GM12878 (cell line): ENCODE results near the gene PRKAB2. TPM values are rescaled to one million over a fixed set of nuclear protein-coding genes. Genes with fewer than 3 reads are reported as not detected.
"Not testable (repeated sequence)": the region's sequence is repeated elsewhere in the genome, so short reads cannot be mapped to it uniquely, and the experiment has no call there.

ENCODE experiments used
- ATAC-seq: fragments of 200-7000 bp; cut with Tn5 transposase; 3 replicates; pipeline ENCODE4 v1.9.1; 2020; ENCODE audit warnings: mild to moderate bottlenecking, moderate library complexity
- BruUV-seq: library from RNA; stranded (reverse); fragments of 400-500 nt; replicated peaks from 2 replicates; lab custom pipeline; 2021; lab: Mats Ljungman, UMichigan
- CTCF ChIA-PET: fragments of 300-600 bp; sonication (Branson Sonifier 250); formaldehyde crosslinking; extraction: SDS; loops from one replicate; lab custom pipeline; 2021; ENCODE audit warnings: inconsistent platforms; lab: Yijun Ruan, JAX
- POLR2A ChIA-PET: fragments of 350-600 bp; formaldehyde crosslinking; extraction: SDS; loops from one replicate; lab custom pipeline; 2021; ENCODE audit warnings: inconsistent platforms; lab: Charles Lee
- RAD21 ChIA-PET: fragments of 300-600 bp; sonication (Branson Sonifier 250); formaldehyde crosslinking; loops from one replicate; lab custom pipeline; 2023; ENCODE audit warnings: antibody characterized with exemption; ENCODE audit not compliant: unreplicated experiment; lab: Charles Lee
- SMC1A ChIA-PET: fragments of 300-600 bp; sonication (Branson Sonifier 250); formaldehyde crosslinking; loops from one replicate; lab custom pipeline; 2023; ENCODE audit not compliant: unreplicated experiment, uncharacterized antibody; lab: Charles Lee
- DNase-seq: peaks from one replicate; pipeline ENCODE4 v3.0.0-alpha.2; 2011; ENCODE audit warnings: low read depth, low spot score
- FAIRE-seq: peaks from 3 replicates; lab custom pipeline; 2011; peaks lifted over from hg19 to GRCh38; lab: Jason Lieb, UNC
- H2AFZ ChIP-seq: 2 replicates; pipeline ENCODE4 v1.6.0; 2011; ENCODE audit warnings: low read depth, low read length, control low read depth; ENCODE audit not compliant: control insufficient read depth
- H3K27ac ChIP-seq: 2 replicates; pipeline ENCODE4 v1.5.1; 2011; ENCODE audit warnings: control low read depth; ENCODE audit not compliant: control insufficient read depth, insufficient read depth
- H3K27me3 ChIP-seq, 2 experiments: replicated peaks in 1 of 2; 2 replicates each; pipeline versions ENCODE4 v1.6.0 to v1.6.1; 2011; ENCODE audit warnings: low read length in 1 of 2; ENCODE audit not compliant: control insufficient read depth in 2 of 2, insufficient read depth in 2 of 2
- H3K36me3 ChIP-seq, 2 experiments: 2 replicates each; pipeline ENCODE4 v1.5.1; 2011; ENCODE audit warnings: low read length in 1 of 2; ENCODE audit not compliant: control insufficient read depth in 2 of 2, insufficient read depth in 2 of 2
- H3K4me1 ChIP-seq: 2 replicates; pipeline ENCODE4 v1.6.1; 2011; ENCODE audit warnings: mild to moderate bottlenecking, low read length, moderate library complexity, mixed read lengths; ENCODE audit not compliant: control insufficient read depth, insufficient read depth
- H3K4me2 ChIP-seq: 2 replicates; pipeline ENCODE4 v1.6.0; 2011; ENCODE audit warnings: control low read depth; ENCODE audit not compliant: control insufficient read depth, insufficient read depth
- H3K4me3 ChIP-seq: fragments of 200-600 bp; sonication (generic); 2 replicates; pipeline ENCODE4 v1.5.1; 2016
- H3K79me2 ChIP-seq: 2 replicates; pipeline ENCODE4 v1.6.0; 2011; ENCODE audit warnings: low read length; ENCODE audit not compliant: control insufficient read depth, insufficient read depth
- H3K9ac ChIP-seq: 2 replicates; pipeline ENCODE4 v1.8.0; 2011; ENCODE audit warnings: low read length, control low read depth, mixed read lengths; ENCODE audit not compliant: control insufficient read depth, insufficient read depth
- H3K9me3 ChIP-seq: replicated peaks from 3 replicates; pipeline ENCODE4 v1.5.1; 2011; ENCODE audit warnings: mild to moderate bottlenecking, low read length; ENCODE audit not compliant: control insufficient read depth, insufficient read depth
- H4K20me1 ChIP-seq: 2 replicates; pipeline ENCODE4 v1.6.0; 2011; ENCODE audit not compliant: control insufficient read depth, insufficient read depth
- RAD51 ChIP-seq: fragments of 450-650 bp; IDR thresholded peaks from 2 replicates; pipeline ENCODE4 v1.6.1; 2016; ENCODE audit warnings: moderate library complexity, mild to moderate bottlenecking, inconsistent platforms
- ZNF622 ChIP-seq: fragments of 450-650 bp; IDR thresholded peaks from 2 replicates; pipeline ENCODE4 v1.6.1; 2017; ENCODE audit warnings: mild to moderate bottlenecking, inconsistent platforms
- WGBS: methylation state at CpG from one replicate; pipeline ENCODE4 v1.1.6; 2016; ENCODE audit warnings: low lambda C conversion rate; ENCODE audit not compliant: insufficient replicate concordance, insufficient coverage; ENCODE audit errors: missing lambda C conversion rate; 5-methylcytosine and 5-hydroxymethylcytosine counted together
- in situ Hi-C: fragments of 300-500 bp; cut with MboI; formaldehyde crosslinking; loops from 9 replicates; pipeline ENCODE4 v1.14.3; 2018; ENCODE audit warnings: mixed read lengths
- intact Hi-C: fragments of 100-400 bp; cut with micrococcal nuclease; formaldehyde crosslinking; loops from one replicate; pipeline ENCODE4 v1.14.2; 2022; ENCODE audit not compliant: unreplicated experiment
- polyA plus RNA-seq, 11 experiments: library from polyadenylated mRNA; depleted of rRNA in 4 of 11; unstranded in 6 of 11; stranded (reverse) in 5 of 11; fragments of >200 nt; fragmentation: Nextera tagmentation in 4 of 11; fragmentation: Illumina TruSeq in 1 of 11; extraction: Ambion mirVana in 4 of 11; extraction: Trizol in 1 of 11; gene quantifications; 1 replicate in 1 of 11; 2 replicates in 10 of 11; pipeline versions ENCODE4 v1.2.1 to v1.2.3, GENCODE V29; 2011 to 2016; ENCODE audit warnings: inconsistent platforms in 2 of 11, missing spikeins in 2 of 11, low read depth in 1 of 11
- total RNA-seq, 4 experiments: library from RNA; depleted of rRNA in 3 of 4; stranded (reverse); fragments of >200 nt in 3 of 4; fragmentation: Illumina TruSeq in 1 of 4; extraction: Trizol in 1 of 4; gene quantifications; 2 replicates each; pipeline versions ENCODE4 v1.2.1 to v1.2.3, GENCODE V29; 2013 to 2021
- TF ChIP-seq, protein P1 (sequence below): IDR thresholded peaks from 2 replicates; pipeline ENCODE4 v1.6.1; 2012; ENCODE audit warnings: low read depth, low read length, improper control_type of control experiment

Gene PRKAB2
- total and polyA plus RNA-seq, 10 of the 15 experiments (the other 5 are each of a cell fraction or from before 2014, with no cell fraction given) = 2.2 to 26.4 (median 6.7) TPM

DNA sequence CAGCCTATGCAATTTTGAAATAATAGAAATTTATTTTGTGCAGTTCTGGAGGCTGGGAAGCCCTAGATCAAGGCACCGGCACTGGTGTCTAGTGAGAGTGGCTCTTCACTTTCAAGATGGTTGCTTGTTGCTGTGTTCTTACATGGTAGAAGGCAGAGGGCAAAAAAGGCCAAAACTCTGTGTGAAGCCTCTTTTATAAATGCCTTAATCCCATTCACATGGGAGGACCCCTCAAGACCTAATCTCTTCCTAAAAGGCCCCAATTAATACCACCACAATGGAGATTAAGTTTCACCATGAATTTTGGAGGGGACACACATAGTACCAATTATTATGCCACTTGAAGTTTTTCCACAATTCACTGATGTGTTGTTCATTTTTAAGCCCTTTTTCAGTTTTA, 21.0 kb downstream of the PRKAB2 start (continued):
- TF ChIP-seq, protein P1, sequence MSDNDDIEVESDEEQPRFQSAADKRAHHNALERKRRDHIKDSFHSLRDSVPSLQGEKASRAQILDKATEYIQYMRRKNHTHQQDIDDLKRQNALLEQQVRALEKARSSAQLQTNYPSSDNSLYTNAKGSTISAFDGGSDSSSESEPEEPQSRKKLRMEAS = no peak

- H3K9me3 ChIP-seq = no peaks in the 10 kb centered on the region
- no peak overlapping the region for H3K4me2 ChIP-seq
- no peak overlapping the region for H3K4me3 ChIP-seq
- ChIA-PET SMC1A (no interaction called here), RAD21 (no interaction called here), POLR2A (no interaction called here), CTCF (no interaction called here)
- in situ Hi-C loops = no loop called here
- no peaks in the 10 kb centered on the region for H3K4me1 ChIP-seq
- ATAC-seq (no peak), DNase-seq (no peak), FAIRE-seq (peak; percentile 31)
- no peaks in the 10 kb centered on the region for H3K36me3 ChIP-seq
- H3K79me2 ChIP-seq = no peaks in the 10 kb centered on the region
- H4K20me1 ChIP-seq = no peaks in the 10 kb centered on the region
- intact Hi-C loops = no loop called here
- TF ChIP-seq ZNF622 = no peak
- TF ChIP-seq RAD51 = no peak
- 60% methylated on average over 2 of the region's 2 CpGs for WGBS
- H3K9ac ChIP-seq = no peak overlapping the region
- no peak overlapping the region for H2AFZ ChIP-seq
- BruUV-seq = no TSS peak
- H3K27ac ChIP-seq = no peak overlapping the region
- no peaks in the 10 kb centered on the region for H3K27me3 ChIP-seq
Observed at GRCh38 chr1:147142886-147143285, 29.4 kb downstream of the PRKAB2 start.

DNA sequence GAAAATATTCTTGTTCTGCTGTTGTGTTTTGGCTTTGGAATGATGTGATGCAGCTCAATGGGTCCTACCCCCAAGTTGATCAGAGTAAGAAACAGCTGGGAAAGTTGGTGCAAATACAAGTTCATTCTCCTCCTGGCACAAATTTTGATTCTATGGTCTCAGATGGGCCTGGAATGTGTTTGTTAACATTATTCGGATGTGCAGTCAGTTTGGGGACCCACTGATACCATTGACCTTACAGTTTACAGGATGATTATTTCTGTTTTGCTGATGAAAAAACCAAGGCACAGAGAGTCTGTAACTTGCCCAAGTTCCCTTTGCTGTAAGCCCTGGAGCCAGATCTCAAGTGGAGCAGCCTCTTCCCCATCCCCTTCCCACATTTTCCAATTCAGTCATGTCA, 41.5 kb downstream of the PRKAB2 start:
- H2AFZ ChIP-seq, H3K4me3 ChIP-seq, POLR2A ChIA-PET, H3K27ac ChIP-seq, RAD21 ChIA-PET, CTCF ChIA-PET, H3K4me1 ChIP-seq, intact Hi-C loops, in situ Hi-C loops, H3K79me2 ChIP-seq, ATAC-seq, H3K36me3 ChIP-seq, BruUV-seq, H3K9ac ChIP-seq, H4K20me1 ChIP-seq, H3K9me3 ChIP-seq, DNase-seq, H3K27me3 ChIP-seq, H3K4me2 ChIP-seq: not testable (repeated sequence)
- SMC1A ChIA-PET = interaction anchor here (0.6 kb wide), 1 partner anchor 31 kb away, joined by 3 read pairs; no protein-coding TSS in a partner anchor
- peak; percentile 31 for FAIRE-seq
- WGBS = 44% methylated on average over 1 of the region's 1 CpG
